ENCODE data around the gene HCLS1.

- TF ChIP-seq CTCF (IDR thresholded peaks at IDR 0.05) (no peak), POLR2A (IDR thresholded peaks at IDR 0.05) (no peak)
These were observed 62.1 kb downstream of the HCLS1 start for GRCh38 chr3:121598564-121598963.

Data from Peyer's patch (tissue), 4 donors.